Neuron (in vitro differentiated cells): ENCODE data around the gene C9orf57.
"Not testable (repeated sequence)": the region's sequence is repeated elsewhere in the genome, so short reads cannot be mapped to it uniquely, and the experiment has no call there.

ENCODE experiments used
- H2AFZ ChIP-seq: one replicate; pipeline ENCODE4 v1.6.1; 2013; ENCODE audit warnings: low read depth, mild to moderate bottlenecking, inconsistent platforms, low read length, moderate library complexity
- H3K27me3 ChIP-seq: one replicate; pipeline ENCODE4 v1.6.1; 2013; ENCODE audit warnings: low read length; ENCODE audit not compliant: insufficient read depth
- H3K36me3 ChIP-seq: one replicate; pipeline ENCODE4 v1.6.1; 2013; ENCODE audit warnings: low read length; ENCODE audit not compliant: insufficient read depth
- H3K4me1 ChIP-seq: one replicate; pipeline ENCODE4 v1.6.1; 2013; ENCODE audit warnings: low read length; ENCODE audit not compliant: insufficient read depth
- H3K4me3 ChIP-seq: 2 replicates; pipeline ENCODE4 v1.5.1; 2013; ENCODE audit warnings: mild to moderate bottlenecking, low read length, moderate library complexity
- H3K9me3 ChIP-seq: one replicate; pipeline ENCODE4 v1.6.1; 2013; ENCODE audit warnings: low read length

The C9orf57 gene

DNA sequence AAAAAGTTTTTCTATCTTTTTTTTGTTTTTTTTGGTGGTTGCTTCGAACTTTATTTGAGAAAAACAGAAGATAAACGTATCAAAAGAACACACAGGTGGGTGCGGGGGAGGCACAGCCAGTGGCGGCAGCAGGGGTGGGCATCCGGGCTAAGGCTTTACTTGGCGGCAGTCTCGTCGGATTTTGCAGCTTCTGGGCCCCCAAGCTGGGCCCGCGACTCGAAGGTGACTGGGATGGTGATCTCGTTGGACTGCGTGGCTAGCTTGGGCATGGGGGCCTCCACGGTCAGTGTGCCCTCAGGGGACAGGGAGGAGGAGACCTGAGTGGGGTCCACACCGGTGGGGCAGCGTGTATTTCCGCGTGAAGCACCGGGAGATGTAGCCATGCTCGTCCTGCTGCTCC, 52.7 kb downstream of the C9orf57 start:
- not testable (repeated sequence) for H3K4me1 ChIP-seq, H3K4me3 ChIP-seq, H3K36me3 ChIP-seq, H2AFZ ChIP-seq, H3K27me3 ChIP-seq, H3K9me3 ChIP-seq

DNA sequence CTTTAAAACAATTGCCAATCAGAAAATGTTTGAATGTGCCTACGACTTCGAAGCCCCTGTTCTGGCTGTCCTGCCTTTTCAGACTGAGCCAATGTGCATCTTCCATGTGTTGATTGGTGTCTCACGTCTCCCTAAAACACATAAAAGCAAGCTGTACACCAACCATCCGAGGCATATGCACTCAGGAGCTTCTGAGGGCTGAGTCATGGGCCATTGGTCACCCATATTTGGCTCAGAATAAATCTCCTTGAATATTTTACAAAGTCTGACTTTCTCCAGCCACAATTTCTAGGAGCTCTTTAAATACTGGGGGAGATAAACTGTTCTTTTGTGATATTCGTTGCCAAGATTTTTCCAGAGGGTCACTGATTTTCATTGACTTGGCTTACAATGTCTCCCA, 53.9 kb downstream of the C9orf57 start:
- Histone ChIP-seq H3K4me3 (no peak overlapping the region), H3K9me3 (no peaks in the 10 kb centered on the region), H3K4me1 (no peaks in the 10 kb centered on the region), H3K36me3 (no peaks in the 10 kb centered on the region), H3K27me3 (no peaks in the 10 kb centered on the region), H2AFZ (no peak overlapping the region)

DNA sequence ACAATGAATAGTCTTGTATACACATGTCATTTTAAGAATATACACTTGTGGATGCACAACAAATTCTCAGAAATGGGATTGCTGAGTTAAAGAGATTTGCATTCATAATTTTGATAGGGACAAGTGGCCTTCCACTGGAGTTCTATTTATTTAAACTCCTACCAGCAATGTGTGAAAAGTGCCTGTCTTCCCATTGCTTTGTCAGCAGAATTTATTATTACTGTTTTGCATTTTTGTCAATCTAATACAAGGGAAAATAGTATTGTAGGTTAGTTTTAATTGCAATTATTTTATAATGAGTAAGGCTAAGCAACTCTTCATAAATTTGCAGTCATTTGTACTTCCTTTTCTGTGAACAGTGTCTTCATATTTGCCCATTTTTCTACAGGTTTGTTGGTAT, 55.0 kb downstream of the C9orf57 start:
- Histone ChIP-seq H3K36me3 (no peaks in the 10 kb centered on the region), H3K9me3 (no peaks in the 10 kb centered on the region), H3K27me3 (no peaks in the 10 kb centered on the region), H2AFZ (no peak overlapping the region), H3K4me1 (no peaks in the 10 kb centered on the region), H3K4me3 (no peak overlapping the region)
